Measurements from ENCODE around the gene SLC25A47.
A peak's percentile ranks its signal among the peaks of the same experiment; 100 is the strongest.
"Not testable (repeated sequence)": the region's sequence is repeated elsewhere in the genome, so short reads cannot be mapped to it uniquely, and the experiment has no call there.

SLC25A47 gene

GRCh38 chr14:100305324-100306100 is 17.6 kb upstream of the SLC25A47 start:
- DNase-seq (ENCODE audit: low read depth) = no peak

DNA sequence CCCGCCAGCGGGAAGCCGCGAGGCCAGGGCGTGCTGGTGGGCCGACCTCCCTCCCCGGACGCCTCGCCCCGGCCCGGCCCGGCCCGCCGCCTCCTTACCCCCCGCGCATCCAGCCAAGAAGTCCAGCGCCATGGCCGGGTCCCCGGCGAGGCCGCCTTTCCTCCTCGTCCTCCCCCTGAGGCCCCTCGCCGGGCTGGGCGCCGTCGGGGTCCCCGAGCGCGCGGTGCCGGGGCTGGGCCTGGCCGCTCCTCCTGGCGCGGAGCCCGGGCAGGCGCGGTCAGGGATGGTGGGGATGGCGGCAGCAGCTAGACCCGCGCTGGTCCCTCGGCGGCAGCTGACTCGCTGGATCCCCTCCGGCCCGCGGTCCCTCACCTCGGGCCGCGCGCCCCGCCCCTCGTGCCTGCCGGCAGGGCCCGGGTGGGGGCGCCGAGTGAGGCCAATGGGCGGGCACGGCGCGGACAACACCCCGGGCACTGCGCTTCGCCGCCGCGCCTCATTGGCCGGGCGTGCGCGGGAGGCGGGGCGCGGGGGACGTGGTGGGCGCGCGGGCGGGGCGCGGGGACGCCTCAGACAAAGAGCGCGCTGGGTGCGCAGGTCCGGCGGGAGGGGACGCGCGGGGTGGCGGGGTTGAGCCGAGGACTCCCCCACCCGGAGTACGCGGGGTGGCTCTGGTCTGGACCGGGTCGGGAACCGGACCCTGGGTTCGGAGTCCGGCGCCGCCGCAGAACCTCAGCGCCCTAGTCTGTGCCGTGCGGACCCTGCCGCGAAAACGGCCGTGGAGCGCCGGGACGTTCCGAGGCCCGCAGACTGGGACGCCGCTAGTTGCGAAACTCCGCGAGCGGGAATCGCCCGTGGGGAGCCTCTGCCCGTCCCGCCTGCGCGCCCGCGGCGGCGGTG is 16.8 kb upstream of the SLC25A47 start, which contains the start of gene SLC25A29:
SLC25A29 (minus strand) TSS at position 344 of the 897 bp plus-strand sequence; CDS start at position 132, 212 bp downstream.
- peak; percentile 14 for DNase-seq (ENCODE audit: low read depth)

DNA sequence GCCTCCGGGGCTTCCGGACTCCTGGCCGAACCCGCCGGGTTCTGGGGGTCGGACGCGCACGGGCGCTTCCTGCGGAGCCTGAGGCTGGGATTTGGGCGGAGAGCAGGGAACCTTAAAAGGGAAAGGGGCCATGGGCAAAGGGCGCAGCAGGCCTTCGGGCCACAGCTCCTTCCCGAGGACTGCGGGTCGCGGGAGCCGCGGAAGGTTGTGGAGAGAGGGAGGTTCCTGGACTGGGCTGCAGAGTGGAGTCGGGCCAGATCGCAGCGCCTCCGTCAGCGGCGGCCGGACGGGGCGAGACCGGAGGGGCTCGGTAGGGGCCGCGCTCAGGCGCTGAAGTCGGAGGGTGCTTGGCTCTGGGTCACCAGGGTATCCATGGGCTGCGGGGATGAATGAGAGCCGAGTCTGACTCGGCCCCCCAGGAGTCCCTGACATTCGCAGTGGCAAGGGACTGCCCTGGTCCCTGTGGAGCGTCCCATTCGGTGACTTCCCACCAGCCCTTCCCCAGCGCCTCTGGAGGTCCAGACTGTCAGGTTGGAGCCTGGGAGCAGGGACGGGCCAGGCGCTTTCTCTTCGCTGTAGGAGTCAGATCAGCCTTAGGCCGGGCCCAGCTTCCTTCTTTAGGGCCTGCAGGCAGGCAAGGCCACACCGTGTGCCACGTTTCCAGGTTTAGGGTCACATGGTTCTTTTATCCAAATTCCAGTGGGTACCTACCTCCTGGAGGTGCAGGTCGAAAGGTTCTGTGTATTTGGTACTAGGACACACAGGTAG is 16.0 kb upstream of the SLC25A47 start:
- DNase-seq (ENCODE audit: low read depth) = no peak

- DNase-seq (ENCODE audit: low read depth) = no peak
These were observed 15.2 kb upstream of the SLC25A47 start for GRCh38 chr14:100307766-100308426.

DNA sequence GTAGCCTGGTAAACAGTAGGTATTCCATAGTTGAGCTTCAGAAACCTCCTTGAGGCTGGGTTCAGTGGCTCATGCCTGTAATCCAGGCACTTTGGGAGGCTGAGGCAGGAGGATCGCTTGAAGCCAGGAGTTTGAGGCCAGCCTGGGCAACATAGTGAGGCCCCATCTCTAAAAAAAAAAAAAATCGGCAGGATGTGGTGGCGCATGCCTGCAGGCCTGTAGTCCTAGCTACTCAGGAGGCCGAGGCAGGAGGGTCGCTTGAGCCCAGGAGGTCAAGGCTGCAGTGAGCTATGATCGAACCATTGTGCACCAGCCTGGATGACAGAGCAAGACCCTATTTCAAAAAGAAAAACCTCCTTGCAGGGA is 14.7 kb upstream of the SLC25A47 start:
- not testable (repeated sequence) for DNase-seq (ENCODE audit: low read depth)

- DNase-seq (ENCODE audit: low read depth) = no peak
These were observed 14.0 kb upstream of the SLC25A47 start for GRCh38 chr14:100309028-100309737.

DNA sequence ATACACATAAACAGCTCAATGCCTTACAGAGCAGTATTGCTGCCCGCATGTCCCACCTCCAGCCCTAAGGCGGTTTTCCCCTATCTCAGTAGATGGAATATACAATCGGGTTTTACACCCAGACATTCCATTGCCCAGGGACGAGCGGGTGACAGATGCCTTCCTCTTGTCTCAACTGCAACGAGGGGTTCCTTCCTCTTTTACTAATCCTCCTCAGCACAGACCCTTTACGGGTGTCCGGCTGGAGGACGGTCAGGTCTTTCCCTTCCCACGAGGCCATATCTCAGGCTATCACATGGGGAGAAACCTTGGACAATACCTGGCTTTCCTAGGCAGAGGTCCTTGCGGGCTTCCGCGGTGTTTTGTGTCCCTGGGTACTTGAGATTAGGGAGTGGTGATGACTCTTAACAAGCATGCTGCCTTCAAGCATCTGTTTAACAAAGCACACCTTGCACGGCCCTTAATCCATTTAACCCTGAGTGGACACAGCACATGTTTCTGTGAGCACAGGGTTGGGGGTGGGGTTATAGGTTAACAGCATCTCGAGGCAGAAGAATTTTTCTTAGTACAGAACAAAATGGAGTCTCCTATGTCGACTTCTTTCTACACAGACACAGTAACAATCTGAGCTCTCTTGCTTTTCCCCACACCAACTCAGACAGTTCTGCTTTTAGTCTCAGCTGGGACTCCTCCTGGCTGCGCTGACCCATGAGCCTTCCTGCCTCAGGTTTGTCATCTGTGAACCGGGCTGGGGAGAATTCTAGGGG is 10.8 kb upstream of the SLC25A47 start:
- not testable (repeated sequence) for DNase-seq (ENCODE audit: low read depth)

DNA sequence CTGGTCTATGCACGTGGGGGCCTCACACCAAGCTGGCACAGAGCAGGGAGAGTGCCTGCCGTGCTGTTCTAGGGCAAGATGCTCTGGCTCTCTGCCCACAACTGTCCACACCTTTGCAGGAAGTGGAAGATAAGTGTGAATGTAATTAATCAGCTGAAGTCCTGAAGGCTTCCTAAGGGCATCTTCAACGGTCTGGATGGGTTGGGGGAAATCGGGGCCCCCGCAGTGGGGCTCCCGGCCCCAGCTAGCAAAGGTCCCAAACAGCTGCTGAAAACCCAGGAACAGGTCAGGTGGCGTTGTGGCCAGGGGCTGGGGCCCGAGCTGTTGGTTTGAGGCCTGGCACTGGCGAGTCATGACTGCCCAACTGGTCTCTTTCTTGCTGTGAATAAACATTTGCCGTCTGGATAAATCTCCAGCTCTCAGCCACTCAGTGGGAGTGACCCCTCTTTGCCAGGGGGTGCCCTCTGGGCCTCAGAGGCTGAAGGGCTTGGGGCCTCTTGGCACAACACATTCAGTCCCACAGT is 10.2 kb upstream of the SLC25A47 start:
- DNase-seq (ENCODE audit: low read depth) = no peak

DNA sequence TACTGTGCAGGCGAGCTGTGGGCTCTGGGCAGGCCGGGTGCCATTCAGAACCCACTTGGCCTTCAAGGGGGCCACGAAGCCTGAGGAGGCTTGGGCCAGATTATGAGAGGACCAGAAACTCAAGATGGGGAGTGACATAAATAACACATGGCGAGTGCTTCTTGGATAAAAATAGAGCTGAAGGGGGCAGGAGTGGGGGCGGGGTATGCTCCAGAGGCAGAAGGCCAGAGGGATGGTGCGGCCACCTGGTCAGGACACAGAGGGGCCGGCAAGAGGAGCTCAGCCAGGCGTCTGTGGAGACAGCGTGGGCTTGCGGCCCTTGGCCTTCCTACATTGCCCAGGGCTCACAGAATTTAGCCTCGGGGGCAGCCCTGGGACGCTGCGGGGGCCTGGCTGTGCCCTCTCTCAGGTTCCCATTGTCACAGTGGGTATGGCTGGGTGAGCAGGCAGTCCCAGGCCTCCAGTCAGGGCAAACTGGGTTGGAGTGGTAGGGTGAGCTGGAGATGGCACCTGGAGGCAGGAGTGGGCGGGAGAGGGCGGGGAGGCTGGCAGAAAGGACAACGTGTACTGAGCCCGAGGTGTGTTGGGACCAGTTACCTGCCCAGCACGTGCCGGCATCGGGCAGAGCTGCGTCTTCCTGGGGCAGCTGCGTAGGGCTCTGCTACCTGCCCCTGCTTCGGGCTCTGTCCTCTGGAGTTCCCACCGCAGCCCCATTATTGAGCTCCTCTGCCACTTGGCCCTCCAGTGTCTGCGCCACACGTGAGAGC is 9.5 kb upstream of the SLC25A47 start:
- DNase-seq (ENCODE audit: low read depth) = no peak

GRCh38 chr14:100314724-100315123 is 8.4 kb upstream of the SLC25A47 start:
- no peak for DNase-seq (ENCODE audit: low read depth)

DNA sequence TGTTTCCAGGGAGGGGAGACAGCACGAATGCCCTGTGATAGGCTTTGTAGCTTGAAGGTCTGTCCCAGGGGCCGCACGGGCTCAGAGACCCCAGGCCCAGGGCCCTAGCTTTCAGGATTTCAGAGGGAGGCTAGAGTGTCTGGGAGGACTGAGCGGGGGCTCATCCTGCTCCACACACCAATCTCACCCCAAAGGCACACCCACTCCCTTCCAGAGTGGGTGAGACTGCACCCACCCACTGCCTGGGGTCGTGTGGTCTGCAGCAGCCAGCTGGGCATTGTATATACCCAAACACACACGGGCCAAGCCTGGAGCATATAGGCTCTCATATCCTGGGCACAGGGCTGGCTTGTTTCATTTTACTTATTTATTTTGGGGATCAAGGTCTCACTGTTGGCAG is 5.8 kb upstream of the SLC25A47 start:
- no peak for DNase-seq (ENCODE audit: low read depth)

- DNase-seq (ENCODE audit: low read depth) = no peak
These were observed 5.0 kb upstream of the SLC25A47 start for GRCh38 chr14:100317912-100318808.

GRCh38 chr14:100320157-100320856 is 2.8 kb upstream of the SLC25A47 start:
- no peak for DNase-seq (ENCODE audit: low read depth)

GRCh38 chr14:100321473-100322137 is 1.5 kb upstream of the SLC25A47 start:
- DNase-seq (ENCODE audit: low read depth) = no peak

DNA sequence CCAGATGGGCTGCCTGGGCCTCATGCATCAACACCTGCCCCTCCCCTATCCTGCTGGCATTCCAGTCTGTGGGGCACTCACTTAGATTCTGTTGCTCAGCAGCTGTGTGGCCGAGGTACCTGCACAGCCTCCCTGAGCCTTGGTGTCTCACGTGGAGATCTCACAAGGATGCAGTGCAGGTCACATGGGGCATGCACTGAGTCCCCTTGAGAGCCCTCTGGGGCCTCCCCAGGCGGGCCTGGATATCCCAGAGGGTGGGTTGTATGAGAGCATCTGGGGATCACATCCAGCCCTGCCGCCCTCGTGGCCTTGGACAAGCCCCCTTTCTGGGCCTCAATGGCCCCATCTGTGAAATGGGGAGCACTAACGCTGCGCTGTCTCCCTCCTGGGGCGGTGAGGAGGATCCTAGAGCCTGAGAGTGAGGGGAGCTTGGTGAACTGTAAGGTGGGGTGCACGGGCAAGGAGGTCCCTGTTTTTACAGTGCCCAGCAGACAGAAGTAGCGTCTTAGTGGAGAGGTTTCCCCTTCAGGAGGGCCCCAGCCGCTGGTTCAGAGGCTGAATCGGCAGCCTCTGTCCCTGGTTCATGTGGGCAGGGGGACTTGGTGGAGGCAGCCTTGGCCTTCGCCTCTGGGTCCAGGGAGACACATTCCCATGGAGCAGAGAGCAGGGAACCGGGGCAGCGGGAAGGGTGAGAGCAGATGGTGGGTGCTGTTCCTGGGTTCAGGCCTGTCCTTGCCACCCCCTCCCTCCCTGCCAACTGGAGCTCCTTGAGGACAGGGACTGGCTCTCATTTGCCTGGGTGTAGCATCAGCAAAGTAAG is 791 bp upstream of the SLC25A47 start:
- DNase-seq (ENCODE audit: low read depth) = no peak

- no peak for DNase-seq (ENCODE audit: low read depth)
These were observed 786 bp downstream of the SLC25A47 start for GRCh38 chr14:100323942-100324307.

Data from HS-5 (cell line).